ENCODE results near the gene LRMDA.

DNA sequence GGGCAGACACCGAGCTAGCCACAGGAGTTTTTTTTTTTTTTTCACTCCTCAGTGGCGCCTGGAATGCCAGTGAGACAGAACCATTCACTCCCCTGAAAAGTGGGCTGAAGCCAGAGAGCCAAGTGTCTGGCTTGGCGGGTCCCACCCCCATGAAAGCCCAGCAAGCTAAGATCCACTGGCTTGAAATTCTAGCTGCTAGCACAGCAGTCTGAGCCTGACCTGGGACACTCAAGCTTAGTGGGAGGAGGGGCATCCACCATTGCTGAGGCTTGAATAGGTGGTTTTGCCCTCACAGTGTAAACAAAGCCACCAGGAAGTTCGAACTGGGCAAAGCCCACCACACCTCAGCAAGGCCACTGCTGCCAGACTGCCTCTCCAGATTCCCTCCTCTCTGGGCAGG lies 144.5 kb downstream of the LRMDA start:
- TF ChIP-seq, protein P1, sequence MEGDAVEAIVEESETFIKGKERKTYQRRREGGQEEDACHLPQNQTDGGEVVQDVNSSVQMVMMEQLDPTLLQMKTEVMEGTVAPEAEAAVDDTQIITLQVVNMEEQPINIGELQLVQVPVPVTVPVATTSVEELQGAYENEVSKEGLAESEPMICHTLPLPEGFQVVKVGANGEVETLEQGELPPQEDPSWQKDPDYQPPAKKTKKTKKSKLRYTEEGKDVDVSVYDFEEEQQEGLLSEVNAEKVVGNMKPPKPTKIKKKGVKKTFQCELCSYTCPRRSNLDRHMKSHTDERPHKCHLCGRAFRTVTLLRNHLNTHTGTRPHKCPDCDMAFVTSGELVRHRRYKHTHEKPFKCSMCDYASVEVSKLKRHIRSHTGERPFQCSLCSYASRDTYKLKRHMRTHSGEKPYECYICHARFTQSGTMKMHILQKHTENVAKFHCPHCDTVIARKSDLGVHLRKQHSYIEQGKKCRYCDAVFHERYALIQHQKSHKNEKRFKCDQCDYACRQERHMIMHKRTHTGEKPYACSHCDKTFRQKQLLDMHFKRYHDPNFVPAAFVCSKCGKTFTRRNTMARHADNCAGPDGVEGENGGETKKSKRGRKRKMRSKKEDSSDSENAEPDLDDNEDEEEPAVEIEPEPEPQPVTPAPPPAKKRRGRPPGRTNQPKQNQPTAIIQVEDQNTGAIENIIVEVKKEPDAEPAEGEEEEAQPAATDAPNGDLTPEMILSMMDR (IDR thresholded peaks at IDR 0.05), result no peak
- no peak for TF ChIP-seq EZH2phosphoT487 (IDR thresholded peaks at IDR 0.05)
- TF ChIP-seq EZH2 (IDR thresholded peaks at IDR 0.05), result no peak

Data from neural progenitor cell (in vitro differentiated cells).